ENCODE measurements around the gene C11orf24.

GRCh38 chr11:68273026-68273738, 1.4 kb upstream of the C11orf24 start:
- TF ChIP-seq CTCF (conservative IDR thresholded peaks at IDR 0.05; ENCODE audit: low read length) (no peak), EZH2phosphoT487 (IDR thresholded peaks at IDR 0.05; ENCODE audit: borderline replicate concordance) (no peak)

All from Loucy (cell line).